Activated CD4-positive, alpha-beta T cell treated with anti-CD3 and anti-CD28 coated beads for 1 hour (primary cell): Measurements from ENCODE around the gene AIPL1.

ENCODE experiments used
- DNase-seq: peaks from one replicate; pipeline ENCODE4 v3.0.0-alpha.2; 2020

The AIPL1 gene

DNA sequence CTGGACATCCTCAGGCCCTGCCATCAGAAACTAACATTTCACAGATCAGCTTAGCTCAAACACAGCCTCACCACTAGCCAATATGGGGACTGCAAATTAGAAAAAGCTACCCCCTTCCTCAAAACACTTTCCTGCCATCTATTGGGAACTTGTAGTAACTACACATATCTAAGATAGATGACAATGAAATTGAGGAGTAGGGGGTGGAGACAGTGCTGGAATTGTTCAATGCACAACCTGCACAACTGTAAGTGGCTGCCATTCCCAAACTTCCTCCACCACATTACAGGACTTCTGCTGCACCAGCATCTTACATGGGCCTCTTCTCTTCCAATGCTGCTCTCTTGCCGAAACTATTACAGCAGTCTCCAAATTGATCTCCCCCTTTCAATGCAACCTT is 21.9 kb downstream of the AIPL1 start:
- no peak for DNase-seq

DNA sequence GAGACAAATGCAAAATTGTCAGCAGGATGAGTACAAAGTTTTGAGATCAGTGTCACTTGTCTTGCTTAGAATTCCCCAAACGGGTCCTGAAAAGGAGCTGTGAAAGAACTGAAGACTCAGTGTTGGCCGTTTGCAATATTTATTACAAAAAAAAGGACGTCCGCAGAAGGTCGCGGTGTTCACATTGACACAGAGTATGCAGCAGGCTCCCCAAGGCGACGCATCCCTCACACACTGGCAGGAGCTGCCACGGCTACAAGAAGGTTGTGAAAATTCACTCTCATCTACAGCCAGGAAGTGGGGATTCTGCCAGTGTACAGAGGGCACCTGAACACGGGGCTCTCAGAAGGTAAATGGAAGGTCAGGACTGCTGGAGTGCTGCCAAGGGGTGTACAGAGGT is 26.2 kb downstream of the AIPL1 start:
- no peak for DNase-seq

GRCh38 chr17:6408276-6408675 is 26.6 kb downstream of the AIPL1 start:
- DNase-seq = no peak

- no peak for DNase-seq
Observed at GRCh38 chr17:6402258-6402657, 32.7 kb downstream of the AIPL1 start.

GRCh38 chr17:6398955-6399354 is 36.0 kb downstream of the AIPL1 start:
- DNase-seq = no peak

DNA sequence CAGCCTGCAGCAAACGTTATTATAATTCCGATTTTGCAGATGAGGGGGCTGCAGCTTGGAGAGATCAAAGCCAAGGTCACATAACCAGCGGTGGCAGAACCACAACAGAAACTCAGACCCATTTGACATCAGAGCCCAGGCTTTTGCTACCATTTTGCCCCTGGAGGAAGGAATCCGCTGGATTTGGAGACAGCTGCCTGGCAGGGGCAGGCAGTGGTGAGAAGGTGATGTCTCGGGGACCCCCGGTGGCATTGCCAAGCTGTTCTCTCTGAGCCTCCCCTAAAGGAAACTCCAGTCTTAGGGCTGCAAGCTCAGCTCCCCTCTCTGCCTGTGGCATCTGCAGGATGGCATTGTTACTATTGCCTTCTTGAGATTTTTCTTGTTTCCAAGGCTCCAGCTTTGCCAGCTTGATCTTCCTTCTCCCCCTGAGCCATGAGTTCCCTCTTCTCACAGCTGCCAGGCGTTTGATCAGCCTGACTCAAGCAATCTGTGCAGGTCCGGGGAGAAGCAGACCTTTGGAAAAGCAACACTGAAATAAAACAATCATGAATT is 40.8 kb downstream of the AIPL1 start:
- no peak for DNase-seq

DNA sequence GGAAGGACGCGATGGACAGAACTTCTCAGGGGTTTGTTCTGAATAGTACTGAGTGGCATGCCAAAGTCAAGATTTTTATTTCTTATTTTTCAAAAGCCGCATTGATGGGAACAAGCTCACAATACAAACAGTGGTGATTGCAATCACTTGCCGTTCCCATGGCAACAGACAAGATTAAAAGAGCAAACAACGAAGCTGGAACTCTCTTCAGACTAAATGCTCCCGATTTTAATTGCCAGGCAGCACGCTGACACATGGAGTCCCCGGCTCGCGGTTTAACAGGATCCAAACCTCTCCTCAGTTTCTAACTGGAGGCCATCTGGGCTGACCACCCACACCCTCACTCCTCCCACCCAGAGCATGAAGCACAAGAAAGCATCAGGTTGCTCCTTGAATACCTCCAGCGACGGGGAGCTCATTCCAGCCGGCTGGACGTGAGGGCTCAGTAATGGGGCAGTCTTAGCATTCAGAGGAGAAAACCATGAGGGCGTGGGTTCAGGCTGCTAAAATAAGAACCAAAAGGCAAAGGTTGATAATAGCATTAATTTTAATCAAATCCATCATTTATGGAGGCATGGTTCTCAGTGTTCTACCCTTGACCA is 41.5 kb downstream of the AIPL1 start:
- no peak for DNase-seq

GRCh38 chr17:6392609-6393350 is 42.1 kb downstream of the AIPL1 start:
- DNase-seq = no peak

GRCh38 chr17:6388416-6388815 is 46.5 kb downstream of the AIPL1 start:
- no peak for DNase-seq

GRCh38 chr17:6387858-6388257 is 47.1 kb downstream of the AIPL1 start:
- no peak for DNase-seq

DNA sequence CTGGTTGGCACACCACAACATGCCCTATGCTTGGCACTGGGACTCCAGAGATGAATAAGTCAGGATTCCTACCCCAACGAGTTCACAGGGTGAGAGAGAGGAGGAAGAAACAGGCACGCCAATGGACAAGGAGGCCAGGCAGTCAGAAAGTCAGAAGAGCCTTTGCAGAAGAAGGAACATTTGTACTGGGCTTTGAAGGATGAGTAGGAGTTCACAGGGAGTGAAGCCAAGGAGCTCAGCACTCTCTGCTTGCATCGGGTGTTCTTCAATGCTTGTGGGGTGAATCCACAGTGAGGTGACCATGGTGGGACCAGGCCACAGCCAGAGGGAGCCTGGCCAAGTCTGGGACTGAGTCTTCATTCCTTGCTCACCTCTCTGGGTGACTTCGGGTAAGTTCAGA is 47.5 kb downstream of the AIPL1 start:
- no peak for DNase-seq

GRCh38 chr17:6386041-6386630 is 48.8 kb downstream of the AIPL1 start:
- no peak for DNase-seq

DNA sequence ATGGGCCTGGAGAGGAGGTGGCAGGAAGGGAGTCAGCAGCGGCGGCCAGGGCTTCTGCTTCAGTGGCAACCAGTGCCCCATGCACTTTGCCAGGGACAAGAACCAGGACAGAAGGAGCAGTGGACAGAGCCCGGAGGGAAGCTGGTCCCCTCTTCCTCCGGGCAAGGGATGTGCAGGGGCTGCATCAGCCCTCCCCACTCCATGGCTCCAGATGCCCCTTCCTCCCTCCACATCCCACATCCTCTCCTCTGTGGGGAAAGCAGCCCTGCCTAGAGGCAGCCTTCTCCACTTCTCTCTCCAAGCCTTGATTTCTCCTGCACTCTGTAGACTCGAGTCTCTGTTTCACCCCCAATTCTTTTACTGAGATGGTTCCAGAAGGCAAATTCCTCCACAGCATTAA is 50.4 kb downstream of the AIPL1 start:
- no peak for DNase-seq

DNA sequence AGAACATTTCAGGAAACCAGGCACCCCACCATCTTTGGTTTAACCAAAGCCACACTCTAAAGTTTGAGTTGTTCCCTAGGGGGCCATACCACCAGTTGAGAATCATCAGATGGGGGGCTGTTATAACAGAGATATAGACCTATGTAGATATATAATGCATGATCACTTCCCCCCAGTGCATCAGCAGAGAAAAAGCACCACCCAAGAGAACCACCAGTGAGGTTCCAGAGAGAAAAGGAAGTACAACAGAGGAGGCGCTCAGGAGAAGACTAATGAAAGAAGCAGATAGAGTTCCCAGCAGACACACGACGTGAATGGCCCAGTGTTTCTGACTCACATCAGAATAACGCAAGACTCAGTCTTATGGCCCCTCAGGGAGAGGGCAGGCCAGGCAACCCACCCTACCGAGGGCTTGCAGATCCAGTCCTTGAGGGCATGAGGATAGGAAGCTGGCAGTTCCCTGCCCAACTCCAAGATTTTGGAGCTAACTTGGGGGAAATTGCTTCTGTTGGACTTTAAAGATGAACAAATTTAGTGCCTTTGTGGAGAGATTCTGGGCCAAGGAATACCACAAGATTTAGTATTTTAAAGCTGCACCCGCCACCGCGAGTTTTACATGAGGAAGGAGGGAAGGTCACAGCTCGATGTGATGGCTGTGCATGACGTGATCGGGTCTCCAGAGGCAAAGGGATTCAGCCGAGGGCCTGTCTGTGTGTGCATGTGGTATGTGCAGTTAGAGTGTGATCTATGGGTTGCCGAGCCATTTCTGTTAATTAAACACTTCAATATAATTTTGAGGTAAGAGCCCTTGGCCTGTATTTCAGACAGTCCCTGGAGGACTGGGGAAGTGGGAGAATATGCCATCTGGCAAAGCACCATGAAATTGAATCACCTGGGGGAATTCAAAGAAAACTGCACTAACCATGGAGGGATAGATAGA is 53.1 kb downstream of the AIPL1 start:
- no peak for DNase-seq

- no peak for DNase-seq
Observed at GRCh38 chr17:6380915-6381438, 53.9 kb downstream of the AIPL1 start.

GRCh38 chr17:6377906-6378305 is 57.0 kb downstream of the AIPL1 start:
- DNase-seq = no peak

- DNase-seq = no peak
Observed at GRCh38 chr17:6376931-6377361, 58.0 kb downstream of the AIPL1 start.

DNA sequence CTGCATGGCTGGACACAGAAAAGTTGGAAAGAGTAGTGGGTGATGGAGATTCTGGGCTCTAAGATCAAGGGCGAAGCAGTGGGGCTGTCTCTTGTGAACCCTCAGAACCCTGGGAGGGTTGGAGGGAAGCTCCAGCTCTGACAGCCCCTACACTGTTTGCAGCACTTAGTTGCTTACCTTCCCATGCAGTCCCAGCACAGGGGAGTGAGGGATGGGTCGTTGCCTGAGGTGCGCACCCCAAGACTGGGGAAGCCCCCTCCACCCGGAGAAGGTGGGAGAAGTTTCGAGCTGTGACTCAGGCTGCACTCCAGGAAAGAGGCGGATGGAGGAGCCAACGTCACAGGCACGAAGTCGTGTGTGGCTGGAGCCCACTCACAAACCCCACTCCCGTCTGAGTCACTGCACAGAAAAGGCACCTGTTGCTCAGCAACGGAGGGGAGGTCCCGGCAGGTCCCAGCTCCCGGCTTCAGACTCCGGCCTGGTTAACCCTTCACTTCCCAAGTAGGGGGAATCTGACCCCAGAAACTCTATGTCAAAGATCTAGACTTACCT is 60.1 kb downstream of the AIPL1 start:
- DNase-seq = no peak

GRCh38 chr17:6374271-6374691 is 60.6 kb downstream of the AIPL1 start:
- DNase-seq = no peak
